CD4-positive, alpha-beta T cell (primary cell): ENCODE measurements around the gene CLTCL1. TPM values are rescaled to one million over a fixed set of nuclear protein-coding genes. Genes with fewer than 3 reads are reported as not detected.

Source experiments
- ATAC-seq: fragments of 200-7000 bp; cut with Tn5 transposase; one replicate; pipeline ENCODE4 v1.10.0; 2022; ENCODE audit warnings: mild to moderate bottlenecking; ENCODE audit not compliant: poor library complexity
- CTCF ChIA-PET: fragments of 350-600 bp; sonication (Branson Sonifier 250); formaldehyde crosslinking; loops from one replicate; lab custom pipeline; 2021; ENCODE audit warnings: antibody characterized with exemption, inconsistent platforms; lab: Charles Lee
- POLR2A ChIA-PET: fragments of 350-600 bp; sonication (Branson Sonifier 250); formaldehyde crosslinking; loops from one replicate; lab custom pipeline; 2021; ENCODE audit warnings: antibody characterized with exemption, inconsistent platforms; lab: Charles Lee
- DNase-seq, 14 experiments: peaks; one replicate each; pipeline ENCODE4 v3.0.0-alpha.2; 2013 to 2020; ENCODE audit warnings: mixed read lengths in 2 of 14
- H3K27ac ChIP-seq, 2 donors: one replicate each; pipeline versions ENCODE4 v1.5.1 to v1.7.0; 2013; ENCODE audit warnings: low read length in 2 of 2, low read depth in 1 of 2, mild to moderate bottlenecking in 1 of 2
- H3K27me3 ChIP-seq, 2 experiments: 1 replicate in 1 of 2; 2 replicates in 1 of 2; pipeline versions ENCODE4 v1.6.1 to v1.7.0; 2013; ENCODE audit warnings: low read length in 2 of 2, control low read depth in 1 of 2, mild to moderate bottlenecking in 1 of 2, moderate library complexity in 1 of 2; ENCODE audit not compliant: insufficient read depth in 2 of 2, control insufficient read depth in 1 of 2
- H3K36me3 ChIP-seq: one replicate; pipeline ENCODE4 v1.6.1; 2013; ENCODE audit warnings: low read length, control low read depth; ENCODE audit not compliant: insufficient read depth
- H3K4me1 ChIP-seq: one replicate; pipeline ENCODE4 v1.6.1; 2013; ENCODE audit warnings: low read length, control low read depth; ENCODE audit not compliant: insufficient read depth
- H3K4me3 ChIP-seq: one replicate; pipeline ENCODE4 v1.5.1; 2013; ENCODE audit warnings: mild to moderate bottlenecking, low read length, moderate library complexity
- H3K9me3 ChIP-seq, 2 experiments: 1 replicate in 1 of 2; 2 replicates in 1 of 2; pipeline versions ENCODE4 v1.6.1 to v1.7.0; 2013; ENCODE audit warnings: low read length in 2 of 2, mild to moderate bottlenecking in 2 of 2, control low read depth in 1 of 2, moderate library complexity in 1 of 2; ENCODE audit not compliant: control insufficient read depth in 1 of 2, insufficient read depth in 1 of 2
- H3K27ac Mint-ChIP-seq: one replicate; pipeline ENCODE4 v1.8.0; 2020; ENCODE audit warnings: mixed read lengths
- H3K27me3 Mint-ChIP-seq: one replicate; pipeline ENCODE4 v1.8.0; 2021; ENCODE audit warnings: mixed read lengths
- H3K36me3 Mint-ChIP-seq: one replicate; pipeline ENCODE4 v1.8.0; 2021; ENCODE audit warnings: low read depth, mixed read lengths
- H3K4me1 Mint-ChIP-seq: one replicate; pipeline ENCODE4 v1.8.0; 2021; ENCODE audit warnings: low read depth, mixed read lengths
- H3K4me3 Mint-ChIP-seq: one replicate; pipeline ENCODE4 v1.8.0; 2020; ENCODE audit warnings: mild to moderate bottlenecking, mixed read lengths
- H3K9me3 Mint-ChIP-seq: one replicate; pipeline ENCODE4 v1.8.0; 2020; ENCODE audit warnings: mixed read lengths
- CTCF ChIP-seq: fragments of 200-600 bp; IDR thresholded peaks from one replicate; pipeline ENCODE4 v1.8.0; 2022; ENCODE audit warnings: antibody characterized with exemption, mild to moderate bottlenecking
- intact Hi-C, 2 experiments: fragments of 100-400 bp; cut with DNase I in 1 of 2; cut with micrococcal nuclease in 1 of 2; formaldehyde crosslinking; loops; one replicate each; pipeline versions ENCODE4 v1.15.1 to v1.9.0; 2023 to 2025; cut with DNase I, micrococcal nuclease
- total RNA-seq, 174 experiments: library from RNA in 2 of 174; stranded (reverse) in 2 of 174; gene quantifications; one replicate each; pipeline ENCODE4 v1.2.3 and lab custom pipeline; 2021 to 2026

CLTCL1 gene
- total RNA-seq, 2 experiments from 2014 or later: 0.52 to 1.5 TPM

GRCh38 chr22:19213442-19214077, 78.0 kb downstream of the CLTCL1 start:
- TF ChIP-seq CTCF: no peak
- CTCF ChIA-PET: no interaction called here
- H3K36me3 Mint-ChIP-seq: no peaks in the 10 kb centered on the region
- H3K4me3 ChIP-seq: no peak overlapping the region
- no peaks in the 10 kb centered on the region for H3K36me3 ChIP-seq
- no peaks in the 10 kb centered on the region for H3K9me3 ChIP-seq
- peaks cover 5% of the 10 kb centered on the region for H3K4me1 Mint-ChIP-seq
- H3K27me3 Mint-ChIP-seq: peaks cover 25% of the 10 kb centered on the region
- DNase-seq (no peak), ATAC-seq (no peak)
- H3K27me3 ChIP-seq: peaks cover 0 to 10% of the 10 kb centered on the region in 2 experiments
- H3K4me3 Mint-ChIP-seq: no peak overlapping the region
- H3K27ac ChIP-seq: no peak overlapping the region
- H3K4me1 ChIP-seq: peaks cover 8% of the 10 kb centered on the region
- POLR2A ChIA-PET: no interaction called here
- no peaks in the 10 kb centered on the region for H3K9me3 Mint-ChIP-seq
- no peak overlapping the region for H3K27ac Mint-ChIP-seq
- intact Hi-C loops: no loop called here

DNA sequence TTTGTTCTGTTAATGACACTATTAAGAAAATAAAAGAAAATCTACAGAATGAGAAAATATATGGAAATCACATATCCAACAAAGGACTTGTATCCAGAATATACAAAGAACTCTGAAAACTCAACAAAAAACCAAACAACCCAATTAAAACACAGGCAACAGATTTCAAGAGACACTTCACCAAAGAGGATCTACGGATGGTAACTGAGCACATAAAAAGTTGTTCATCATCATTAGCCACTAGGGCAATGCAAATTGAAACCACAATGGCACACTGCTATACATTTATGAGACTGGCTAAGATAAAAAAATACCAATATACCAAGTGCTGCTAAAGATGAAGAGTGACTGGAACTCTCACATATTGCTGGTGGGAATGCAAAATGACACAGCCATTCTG, 78.5 kb downstream of the CLTCL1 start:
- Mint-ChIP-seq H3K27me3 (peaks cover 31% of the 10 kb centered on the region), H3K9me3 (no peaks in the 10 kb centered on the region), H3K4me1 (peaks cover 4% of the 10 kb centered on the region), H3K27ac (no peak overlapping the region), H3K36me3 (no peaks in the 10 kb centered on the region), H3K4me3 (no peak overlapping the region)
- Histone ChIP-seq H3K9me3 (no peaks in the 10 kb centered on the region), H3K36me3 (no peaks in the 10 kb centered on the region), H3K4me1 (peaks cover 3% of the 10 kb centered on the region), H3K4me3 (no peak overlapping the region), H3K27ac (no peak overlapping the region), H3K27me3 (peaks cover 0 to 10% of the 10 kb centered on the region in 2 experiments)
- DNase-seq (no peak), ATAC-seq (no peak)
- ChIA-PET POLR2A (no interaction called here), CTCF (no interaction called here)
- intact Hi-C loops: no loop called here
- TF ChIP-seq CTCF: no peak

DNA sequence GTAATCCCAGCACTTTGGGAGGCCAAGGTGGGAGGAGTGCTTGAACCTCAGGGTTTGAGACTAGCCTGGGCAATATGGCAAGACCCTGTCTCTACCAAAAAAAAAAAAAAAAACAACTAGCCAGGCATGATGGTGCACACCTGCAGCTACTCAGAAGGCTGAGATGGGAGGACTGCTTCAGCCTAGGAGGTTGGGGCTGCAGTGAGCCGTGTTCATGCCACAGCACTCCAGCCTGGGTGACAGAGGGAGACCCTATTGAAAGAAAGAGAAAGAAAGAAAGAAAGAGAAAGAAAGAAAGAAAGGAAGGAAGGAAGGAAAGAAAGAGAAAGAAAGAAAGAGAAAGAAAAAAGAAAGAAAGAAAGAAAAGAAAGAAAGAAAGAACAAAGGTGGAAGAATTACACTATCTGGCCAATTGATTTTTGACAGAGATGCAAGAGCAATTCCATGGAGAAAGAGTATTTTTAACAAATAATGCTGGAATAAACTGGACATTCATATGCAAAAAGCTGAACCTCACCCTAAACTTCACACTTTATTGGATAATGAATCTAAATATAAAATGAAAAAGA, 79.1 kb downstream of the CLTCL1 start:
- Mint-ChIP-seq H3K4me3 (no peak overlapping the region), H3K36me3 (no peaks in the 10 kb centered on the region), H3K9me3 (no peaks in the 10 kb centered on the region), H3K4me1 (no peaks in the 10 kb centered on the region), H3K27ac (no peak overlapping the region), H3K27me3 (peaks cover 31% of the 10 kb centered on the region)
- Histone ChIP-seq H3K27me3 (peaks cover 0 to 10% of the 10 kb centered on the region in 2 experiments), H3K4me3 (no peak overlapping the region), H3K4me1 (no peaks in the 10 kb centered on the region), H3K27ac (no peak overlapping the region), H3K36me3 (no peaks in the 10 kb centered on the region), H3K9me3 (no peaks in the 10 kb centered on the region)
- CTCF ChIA-PET: no interaction called here
- no peak for TF ChIP-seq CTCF
- intact Hi-C loops: no loop called here
- DNase-seq (no peak), ATAC-seq (no peak)
- POLR2A ChIA-PET: no interaction called here
